ENCODE measurements around the gene SMIM24.

SMIM24 gene

DNA sequence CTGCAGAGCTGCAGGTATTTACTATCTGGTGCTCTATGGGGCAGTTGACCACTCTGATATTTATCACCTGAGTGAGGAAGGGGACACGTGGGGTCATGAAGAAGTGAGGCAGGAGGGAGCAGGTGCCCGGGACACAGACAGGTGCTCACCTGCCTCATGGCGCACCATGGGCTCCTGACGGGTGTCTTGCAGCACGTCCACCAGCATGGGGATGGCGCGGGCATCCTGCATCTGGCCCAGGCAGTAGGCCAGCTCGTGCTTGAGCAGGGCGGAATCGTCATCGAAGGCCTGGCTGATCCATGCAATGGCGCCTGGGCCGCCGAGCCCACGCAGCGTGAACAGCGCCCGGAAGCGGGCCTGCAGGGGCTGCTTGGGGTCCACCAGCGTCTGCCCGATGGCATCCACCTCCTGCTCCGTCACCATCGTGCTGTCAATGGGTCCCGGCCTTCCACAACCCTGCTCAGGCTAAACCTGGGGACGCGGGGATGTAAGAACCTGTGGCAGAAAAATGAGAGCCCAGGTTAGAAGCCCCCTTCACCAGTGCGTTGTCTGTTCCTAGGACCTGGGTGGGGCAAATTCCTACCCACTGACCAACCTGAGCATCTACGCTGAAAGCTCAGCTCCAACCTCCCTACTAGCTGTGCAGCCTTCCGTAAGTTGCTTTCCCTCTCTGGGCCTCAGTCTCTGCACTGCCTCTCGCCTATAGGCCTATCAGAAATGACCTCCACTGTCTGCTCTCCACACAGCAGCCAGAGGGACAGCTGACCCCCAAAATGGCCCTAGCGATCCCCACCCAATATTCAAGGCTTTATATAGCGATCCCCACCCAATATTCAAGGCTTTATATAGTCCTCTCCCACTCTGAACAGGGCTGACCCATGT is 16.3 kb upstream of the SMIM24 start:
- no peak for DNase-seq

DNA sequence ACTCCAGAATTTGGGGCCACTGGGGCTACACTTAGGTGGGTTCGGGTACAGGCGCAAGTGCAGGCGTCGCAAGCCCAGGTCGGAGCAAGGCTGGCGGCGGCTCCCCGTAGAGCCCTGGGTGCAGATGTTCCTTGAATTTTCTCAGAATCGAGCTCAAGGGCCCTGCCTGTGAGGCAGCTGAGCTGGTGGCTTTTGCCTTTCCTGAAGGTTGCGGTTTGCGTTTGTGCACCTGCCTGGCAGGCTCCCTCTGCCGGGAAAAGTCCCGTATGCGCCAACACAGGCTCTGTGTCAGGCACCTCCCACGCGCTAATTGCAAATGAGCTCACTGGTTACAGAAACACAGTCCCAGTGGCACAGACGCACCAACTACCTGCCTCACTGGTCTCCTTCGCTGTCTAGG is 14.2 kb upstream of the SMIM24 start:
- no peak for DNase-seq

- DNase-seq: no peak
Measured at GRCh38 chr19:3494051-3494450, 13.7 kb upstream of the SMIM24 start.

- DNase-seq: no peak
Measured at GRCh38 chr19:3493651-3494050, 13.3 kb upstream of the SMIM24 start.

DNA sequence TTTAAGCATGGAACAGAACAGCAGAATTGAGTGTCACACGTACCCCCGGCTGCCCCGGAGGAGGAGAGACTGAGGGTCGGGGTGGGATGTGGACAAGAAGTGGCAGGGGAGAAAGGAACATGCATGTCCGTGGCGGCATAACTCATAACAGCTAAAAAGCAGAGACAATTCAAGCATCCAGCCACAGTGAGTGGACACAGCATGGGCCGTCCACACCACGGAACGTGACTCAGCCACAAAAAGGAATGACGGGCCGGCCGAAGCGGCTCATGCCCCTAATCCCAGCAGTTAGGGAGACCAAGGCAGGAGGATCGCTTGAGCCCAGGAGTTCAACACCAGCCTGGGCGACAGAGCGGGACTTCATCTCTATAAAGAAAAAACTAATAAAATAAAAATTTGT is 12.6 kb upstream of the SMIM24 start:
- DNase-seq: no peak

GRCh38 chr19:3492131-3492839 is 12.0 kb upstream of the SMIM24 start:
- DNase-seq: no peak

DNA sequence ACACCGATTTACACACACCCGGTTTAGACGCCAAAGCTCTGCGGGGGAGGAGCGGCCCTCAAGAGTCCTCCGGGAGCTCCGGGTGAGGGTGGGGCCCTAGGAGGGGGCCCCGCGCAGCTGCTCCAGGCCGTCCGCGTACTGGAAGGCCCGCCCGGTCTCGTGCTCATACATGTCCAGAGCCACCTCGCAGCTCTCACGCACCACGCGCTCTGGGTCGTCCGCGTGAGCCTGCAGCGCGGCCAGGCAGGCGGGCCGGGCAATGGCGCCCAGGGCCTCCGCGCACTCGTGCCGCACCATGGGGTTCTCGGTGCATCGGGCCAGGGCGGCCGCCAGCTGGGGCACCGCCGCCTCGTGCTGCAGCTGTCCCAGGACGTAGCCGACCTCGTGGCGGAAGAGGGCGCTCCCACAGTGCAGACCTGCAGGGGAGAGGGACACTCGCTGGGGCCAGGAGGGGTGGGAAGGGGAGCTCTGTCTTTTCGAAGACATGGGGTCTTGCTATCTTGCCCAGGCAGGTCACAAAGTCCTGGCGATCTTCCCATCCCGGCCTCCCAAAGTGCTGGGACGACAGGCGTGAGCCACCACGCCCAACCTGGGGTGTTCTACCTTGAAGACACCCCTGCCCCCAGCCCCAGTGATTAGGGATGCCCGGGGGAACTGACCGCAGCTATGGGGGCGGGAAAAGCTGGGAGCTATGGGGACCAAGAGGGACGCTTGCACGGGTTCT is 11.2 kb upstream of the SMIM24 start:
- no peak for DNase-seq

DNA sequence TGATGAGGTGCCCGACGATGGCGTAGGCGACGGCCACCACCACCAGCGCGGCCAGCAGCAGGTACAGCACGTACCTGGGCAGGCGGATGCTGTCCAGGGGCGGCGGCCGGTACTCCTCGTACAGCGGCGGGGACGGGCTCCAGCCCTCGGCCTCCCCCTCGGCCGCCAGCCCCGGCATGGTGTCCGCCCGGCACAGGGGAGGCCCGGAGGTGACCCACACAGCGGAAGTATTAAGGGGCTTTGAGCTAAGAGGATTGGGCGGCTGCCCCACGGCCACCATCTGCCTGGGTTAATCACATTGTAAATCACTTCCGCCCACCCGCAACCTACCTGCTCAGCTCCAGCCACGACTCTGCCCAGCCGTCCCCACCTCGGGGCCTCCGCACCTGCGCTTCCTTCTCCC is 2.9 kb upstream of the SMIM24 start, which contains the start of gene SMIM44:
Gene SMIM44, minus strand, starts transcription at position 216 of the 403 bp plus-strand sequence. Its CDS starts 38 bp downstream, at position 178.
- DNase-seq: no peak

GRCh38 chr19:3482507-3483225 is 2.3 kb upstream of the SMIM24 start:
- DNase-seq: no peak

- DNase-seq: no peak
Measured at GRCh38 chr19:3481241-3482090, 1.1 kb upstream of the SMIM24 start.

GRCh38 chr19:3479834-3480215 is 500 bp downstream of the SMIM24 start:
- DNase-seq: no peak

- peak; percentile 63 for DNase-seq
Measured at GRCh38 chr19:3479177-3479833, 1.0 kb downstream of the SMIM24 start.

DNA sequence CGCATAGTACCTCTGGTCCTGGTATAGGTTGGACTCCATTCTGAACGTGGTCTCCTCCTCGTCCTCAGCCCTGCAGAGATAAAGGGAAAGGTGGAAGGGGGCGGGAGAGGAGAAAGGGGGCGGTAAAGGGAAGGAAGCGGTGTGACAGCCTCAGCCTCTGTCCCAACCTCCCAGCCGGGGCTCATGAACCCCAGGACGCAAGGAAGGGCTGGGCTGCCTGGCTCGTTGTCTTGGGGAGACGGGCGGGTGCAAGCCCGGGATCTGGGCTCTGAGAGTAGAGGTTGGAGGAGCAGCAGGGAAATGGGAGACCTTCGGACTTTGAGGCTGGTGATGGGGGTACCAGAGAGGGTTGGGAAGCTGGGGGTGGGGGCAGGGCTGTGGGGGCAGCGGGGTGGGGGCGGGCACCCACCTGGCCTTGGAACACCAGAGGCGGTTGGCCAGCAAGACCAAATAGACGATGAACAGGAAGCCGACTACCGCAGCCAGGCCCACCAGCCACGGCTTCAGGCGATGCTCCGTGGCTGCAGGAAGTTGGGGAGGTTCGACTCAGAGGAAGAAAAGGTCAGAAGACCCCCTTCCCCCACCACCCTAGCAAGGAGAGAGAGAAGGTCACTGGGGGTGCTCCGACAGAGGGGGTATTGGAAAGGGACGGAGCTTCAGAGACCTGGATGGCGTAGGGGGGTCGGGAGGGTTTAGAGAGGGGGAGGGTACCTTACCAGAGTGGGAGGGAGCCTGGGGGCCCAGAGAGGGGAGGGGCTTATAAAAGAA is 1.7 kb downstream of the SMIM24 start:
- DNase-seq: no peak

GRCh38 chr19:3477951-3478350 is 2.4 kb downstream of the SMIM24 start:
- no peak for DNase-seq

DNA sequence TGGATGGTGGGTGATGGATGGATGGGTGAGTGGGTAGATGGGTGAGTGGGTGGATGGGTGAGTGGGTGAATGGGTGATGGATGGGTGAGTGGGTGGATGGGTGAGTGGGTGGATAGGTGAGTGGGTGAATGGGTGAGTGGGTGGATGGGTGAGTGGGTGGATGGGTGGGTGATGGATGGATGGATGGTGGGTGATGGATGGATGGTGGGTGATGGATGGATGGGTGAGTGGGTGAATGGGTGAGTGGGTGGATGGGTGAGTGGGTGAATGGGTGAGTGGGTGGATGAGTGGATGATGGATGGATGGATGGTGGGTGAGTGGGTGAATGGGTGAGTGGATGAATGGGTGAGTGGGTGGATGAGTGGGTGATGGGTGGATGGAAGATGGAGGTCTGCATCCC is 2.8 kb downstream of the SMIM24 start:
- DNase-seq: no peak

DNA sequence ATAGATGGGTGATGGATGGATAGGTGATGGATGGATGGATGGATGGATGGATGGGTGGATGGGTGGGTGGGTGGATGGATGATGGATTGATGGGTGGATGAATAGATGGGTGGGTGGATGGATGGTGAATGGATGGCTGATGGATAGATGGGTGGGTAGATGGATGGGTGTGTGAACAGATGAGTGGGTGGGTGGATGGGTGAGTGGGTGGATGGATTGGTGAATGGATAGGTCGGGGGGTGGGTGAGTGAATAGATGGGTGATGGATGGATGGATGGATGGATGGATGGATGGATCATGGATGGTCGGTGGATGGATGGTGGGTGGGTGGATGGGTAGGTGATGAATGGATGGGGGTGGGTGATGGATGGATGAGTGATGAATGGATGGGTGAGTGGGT is 3.5 kb downstream of the SMIM24 start:
- DNase-seq: no peak

- DNase-seq: no peak
Measured at GRCh38 chr19:3475449-3475848, 4.9 kb downstream of the SMIM24 start.

GRCh38 chr19:3474614-3475013 is 5.7 kb downstream of the SMIM24 start:
- no peak for DNase-seq

- no peak for DNase-seq
Measured at GRCh38 chr19:3474010-3474409, 6.3 kb downstream of the SMIM24 start.

GRCh38 chr19:3471954-3472655 is 8.2 kb downstream of the SMIM24 start:
- peak; percentile 28 for DNase-seq

Measured in suppressor macrophage treated with lipopolysaccharide for 4 hours (primary cell).